Measurements from ENCODE around the gene MBIP.

DNA sequence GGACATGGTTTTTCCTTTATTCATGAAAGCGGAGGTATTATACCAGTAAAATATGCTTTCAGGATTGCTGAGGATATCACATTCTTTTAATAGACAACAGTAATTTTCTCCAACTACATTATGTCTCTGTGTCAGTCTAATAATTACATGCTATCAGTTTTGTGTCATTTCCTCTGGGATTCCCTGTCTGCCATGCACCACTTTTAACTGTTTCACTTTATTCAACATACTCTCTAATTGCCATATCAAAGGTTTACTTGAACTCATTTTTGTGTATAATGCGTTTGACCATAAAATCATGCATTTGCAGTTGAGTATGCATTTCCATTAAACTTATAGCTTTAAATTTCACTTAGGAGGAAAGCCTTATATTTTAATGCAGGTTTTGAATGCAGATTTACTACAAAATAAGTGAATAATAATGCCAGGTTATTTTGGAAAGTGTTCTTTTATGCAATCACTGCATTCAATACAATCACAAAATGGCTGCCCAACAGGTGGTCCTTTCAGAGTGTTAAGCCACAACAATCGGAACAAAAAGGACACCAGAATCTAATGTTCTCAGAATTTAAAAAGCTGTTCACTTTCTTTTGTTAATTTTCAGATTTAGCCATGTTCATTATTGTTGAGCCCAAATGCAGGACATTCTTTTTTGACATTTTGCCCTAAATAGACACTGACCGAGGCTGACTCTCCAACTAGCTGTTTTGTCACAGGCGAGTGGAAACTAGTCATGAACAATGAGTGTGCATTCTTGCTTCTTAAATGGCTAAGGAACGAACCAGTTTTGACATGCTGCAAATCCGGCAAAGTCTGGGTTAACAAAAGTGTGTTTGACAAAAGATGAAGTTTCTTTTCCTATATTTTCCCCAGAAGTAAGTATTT is 40.9 kb downstream of the MBIP start:
- TF ChIP-seq, protein P1, sequence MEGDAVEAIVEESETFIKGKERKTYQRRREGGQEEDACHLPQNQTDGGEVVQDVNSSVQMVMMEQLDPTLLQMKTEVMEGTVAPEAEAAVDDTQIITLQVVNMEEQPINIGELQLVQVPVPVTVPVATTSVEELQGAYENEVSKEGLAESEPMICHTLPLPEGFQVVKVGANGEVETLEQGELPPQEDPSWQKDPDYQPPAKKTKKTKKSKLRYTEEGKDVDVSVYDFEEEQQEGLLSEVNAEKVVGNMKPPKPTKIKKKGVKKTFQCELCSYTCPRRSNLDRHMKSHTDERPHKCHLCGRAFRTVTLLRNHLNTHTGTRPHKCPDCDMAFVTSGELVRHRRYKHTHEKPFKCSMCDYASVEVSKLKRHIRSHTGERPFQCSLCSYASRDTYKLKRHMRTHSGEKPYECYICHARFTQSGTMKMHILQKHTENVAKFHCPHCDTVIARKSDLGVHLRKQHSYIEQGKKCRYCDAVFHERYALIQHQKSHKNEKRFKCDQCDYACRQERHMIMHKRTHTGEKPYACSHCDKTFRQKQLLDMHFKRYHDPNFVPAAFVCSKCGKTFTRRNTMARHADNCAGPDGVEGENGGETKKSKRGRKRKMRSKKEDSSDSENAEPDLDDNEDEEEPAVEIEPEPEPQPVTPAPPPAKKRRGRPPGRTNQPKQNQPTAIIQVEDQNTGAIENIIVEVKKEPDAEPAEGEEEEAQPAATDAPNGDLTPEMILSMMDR (conservative IDR thresholded peaks at IDR 0.05 in 1 of 2, IDR thresholded peaks at IDR 0.05 in 1 of 2; ENCODE audit: low read depth in 1 of 2, low read length in 2 of 2) = no peak
- no peak for TF ChIP-seq EZH2 (IDR thresholded peaks at IDR 0.05; ENCODE audit: low read length, missing control alignments)
